Measurements from ENCODE around the gene RTL9.

DNA sequence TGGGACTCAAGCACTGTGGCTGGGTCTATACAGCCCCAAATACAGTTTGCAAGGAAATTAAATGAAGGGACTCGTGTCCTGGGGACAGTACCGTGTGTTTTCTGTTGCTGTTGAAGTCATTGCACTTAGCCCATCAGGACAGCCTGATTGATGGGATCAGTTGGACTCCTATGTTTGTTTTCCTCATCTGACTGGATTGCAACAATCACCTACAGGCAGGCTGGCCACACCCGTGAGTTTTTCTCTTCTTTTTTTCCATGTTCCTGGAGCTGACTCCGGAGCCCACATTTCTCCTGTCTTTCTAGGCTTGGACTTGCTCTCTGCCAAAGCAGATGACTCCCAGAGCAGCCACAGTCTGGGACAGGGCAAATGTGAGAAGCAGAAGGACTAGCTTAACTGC lies 38.1 kb downstream of the RTL9 start:
- no peak for TF ChIP-seq POLR2A (IDR thresholded peaks at IDR 0.05)
- no peak for TF ChIP-seq CTCF (IDR thresholded peaks at IDR 0.05)

All from lower leg skin (tissue), 3 donors.